HCT116 (cell line): Measurements from ENCODE around the gene TTC39C.

Experiments used
- CTCF ChIP-seq, 3 experiments: fragments of 200-600 bp in 1 of 3; sonication (generic) in 1 of 3; IDR thresholded peaks in 2 of 3; conservative IDR thresholded peaks in 1 of 3; 2 replicates each; pipeline ENCODE4 v1.5.1; 2012 to 2017; ENCODE audit warnings: low read depth in 2 of 3, low read length in 2 of 3, antibody characterized with exemption in 1 of 3, borderline replicate concordance in 1 of 3, control low read depth in 1 of 3, mild to moderate bottlenecking in 1 of 3, mixed read lengths in 1 of 3, mixed run types in 1 of 3, moderate library complexity in 1 of 3; ENCODE audit not compliant: insufficient read depth in 1 of 3
- EZH2 ChIP-seq: fragments of 200-600 bp; sonication (generic); IDR thresholded peaks from 2 replicates; pipeline ENCODE4 v1.6.1; 2017; ENCODE audit warnings: antibody characterized with exemption, mixed run types
- MAX ChIP-seq: IDR thresholded peaks from 2 replicates; pipeline ENCODE4 v1.6.1; 2012
- POLR2A ChIP-seq: IDR thresholded peaks from 2 replicates; pipeline ENCODE4 v1.7.0; 2011; ENCODE audit warnings: borderline replicate concordance; ENCODE audit not compliant: insufficient read depth, insufficient read length; ENCODE audit errors: extremely low read depth
- POLR2AphosphoS5 ChIP-seq: IDR thresholded peaks from 2 replicates; pipeline ENCODE4 v1.6.1; 2011; ENCODE audit warnings: mild to moderate bottlenecking, low read depth, low read length, moderate library complexity
- TCF7L2 ChIP-seq: IDR thresholded peaks from 2 replicates; pipeline ENCODE4 v1.7.0; 2011; ENCODE audit warnings: borderline replicate concordance, inconsistent platforms; ENCODE audit not compliant: insufficient read depth, insufficient read length; ENCODE audit errors: extremely low read depth
- YY1 ChIP-seq: IDR thresholded peaks from 2 replicates; pipeline ENCODE4 v1.6.1; 2011; ENCODE audit warnings: low read length, low read depth, moderate library complexity, mild to moderate bottlenecking; ENCODE audit not compliant: insufficient replicate concordance; ENCODE audit errors: extremely low read depth
- ZNF274 ChIP-seq: fragments of 200-500 bp; sonication (Bioruptor generic); IDR thresholded peaks from 2 replicates; pipeline ENCODE4 v1.6.1; 2014; ENCODE audit warnings: mild to moderate bottlenecking, low read depth, low read length, inconsistent platforms

- TF ChIP-seq CTCF (IDR thresholded peaks at IDR 0.05 in 2 of 3, conservative IDR thresholded peaks at IDR 0.05 in 1 of 3; ENCODE audit: borderline replicate concordance in 1 of 3, insufficient read depth in 1 of 3, low read depth in 2 of 3, low read length in 2 of 3): no peak
- TF ChIP-seq POLR2AphosphoS5: no peak
- no peak for TF ChIP-seq MAX
- TF ChIP-seq POLR2A: no peak
- TF ChIP-seq EZH2: no peak
- no peak for TF ChIP-seq TCF7L2
- TF ChIP-seq YY1: no peak
- no peak for TF ChIP-seq ZNF274
These were observed 40.7 kb downstream of the TTC39C start for GRCh38 chr18:24055009-24055804.
